Activated CD4-positive, alpha-beta memory T cell treated with anti-CD3 and anti-CD28 coated beads for 36 hours (primary cell): ENCODE results near the gene PRIMPOL. TPM values are rescaled to one million over a fixed set of nuclear protein-coding genes. Genes with fewer than 3 reads are reported as not detected.
"Not testable (repeated sequence)": the region's sequence is repeated elsewhere in the genome, so short reads cannot be mapped to it uniquely, and the experiment has no call there.

ENCODE experiments used
- CTCF ChIA-PET: fragments of 350-600 bp; sonication (Branson Sonifier 250); formaldehyde crosslinking; loops from one replicate; lab custom pipeline; 2021; ENCODE audit warnings: antibody characterized with exemption, inconsistent platforms; lab: Charles Lee
- POLR2A ChIA-PET: fragments of 350-600 bp; sonication (Branson Sonifier 250); formaldehyde crosslinking; loops from one replicate; lab custom pipeline; 2021; ENCODE audit warnings: antibody characterized with exemption; lab: Charles Lee
- DNase-seq: peaks from one replicate; pipeline ENCODE4 v3.0.0-alpha.2; 2020
- H3K27ac Mint-ChIP-seq: one replicate; pipeline ENCODE4 v1.8.0; 2021; ENCODE audit warnings: mixed read lengths
- H3K27me3 Mint-ChIP-seq: one replicate; pipeline ENCODE4 v1.8.0; 2021; ENCODE audit warnings: mixed read lengths
- H3K36me3 Mint-ChIP-seq: one replicate; pipeline ENCODE4 v1.8.0; 2021; ENCODE audit warnings: mixed read lengths
- H3K4me1 Mint-ChIP-seq: one replicate; pipeline ENCODE4 v1.8.0; 2021; ENCODE audit warnings: low read depth, mixed read lengths
- H3K4me3 Mint-ChIP-seq: one replicate; pipeline ENCODE4 v1.8.0; 2021; ENCODE audit warnings: mild to moderate bottlenecking, mixed read lengths
- H3K9me3 Mint-ChIP-seq: one replicate; pipeline ENCODE4 v1.8.0; 2021; ENCODE audit warnings: mixed read lengths
- intact Hi-C: fragments of 100-400 bp; cut with micrococcal nuclease; formaldehyde crosslinking; loops from one replicate; pipeline ENCODE4 v1.15.1; 2023
- total RNA-seq, 2 experiments: library from RNA; stranded (reverse); gene quantifications; one replicate each; pipeline ENCODE4 v1.2.3, GENCODE V29; 2021

The PRIMPOL gene
- total RNA-seq, 2 experiments from 2014 or later: 23.1 to 27.1 TPM

DNA sequence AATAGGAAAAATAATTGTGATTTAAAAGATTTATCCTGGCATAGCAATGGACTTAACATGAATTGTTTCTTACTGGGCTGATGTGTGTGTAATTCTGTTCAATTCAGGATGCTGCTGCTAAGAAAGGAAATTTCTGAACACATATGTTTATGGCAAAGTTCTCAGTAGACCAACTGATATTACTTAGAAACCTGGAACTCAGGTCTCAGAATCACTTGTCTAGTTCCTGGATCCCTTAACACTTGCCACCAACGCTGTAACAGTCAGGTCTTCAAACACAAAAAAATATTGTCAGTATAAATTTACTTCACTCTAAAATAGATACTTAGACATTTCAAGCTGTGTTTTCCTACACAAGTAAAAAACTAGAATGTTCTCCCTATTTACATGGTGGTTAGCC lies 5.8 kb upstream of the PRIMPOL start:
- intact Hi-C loops: no loop called here
- H3K36me3 Mint-ChIP-seq: peaks cover 53% of the 10 kb centered on the region
- H3K27ac Mint-ChIP-seq: peak overlapping the region; percentile 71
- ChIA-PET CTCF (interaction anchor here (0.8 kb wide), 1 partner anchor 380 kb away, joined by 3 read pairs; no protein-coding TSS in a partner anchor), POLR2A (no interaction called here)
- H3K27me3 Mint-ChIP-seq: no peaks in the 10 kb centered on the region
- no peak overlapping the region for H3K4me3 Mint-ChIP-seq
- no peak for DNase-seq
- no peaks in the 10 kb centered on the region for H3K9me3 Mint-ChIP-seq
- H3K4me1 Mint-ChIP-seq: peaks cover 69% of the 10 kb centered on the region

DNA sequence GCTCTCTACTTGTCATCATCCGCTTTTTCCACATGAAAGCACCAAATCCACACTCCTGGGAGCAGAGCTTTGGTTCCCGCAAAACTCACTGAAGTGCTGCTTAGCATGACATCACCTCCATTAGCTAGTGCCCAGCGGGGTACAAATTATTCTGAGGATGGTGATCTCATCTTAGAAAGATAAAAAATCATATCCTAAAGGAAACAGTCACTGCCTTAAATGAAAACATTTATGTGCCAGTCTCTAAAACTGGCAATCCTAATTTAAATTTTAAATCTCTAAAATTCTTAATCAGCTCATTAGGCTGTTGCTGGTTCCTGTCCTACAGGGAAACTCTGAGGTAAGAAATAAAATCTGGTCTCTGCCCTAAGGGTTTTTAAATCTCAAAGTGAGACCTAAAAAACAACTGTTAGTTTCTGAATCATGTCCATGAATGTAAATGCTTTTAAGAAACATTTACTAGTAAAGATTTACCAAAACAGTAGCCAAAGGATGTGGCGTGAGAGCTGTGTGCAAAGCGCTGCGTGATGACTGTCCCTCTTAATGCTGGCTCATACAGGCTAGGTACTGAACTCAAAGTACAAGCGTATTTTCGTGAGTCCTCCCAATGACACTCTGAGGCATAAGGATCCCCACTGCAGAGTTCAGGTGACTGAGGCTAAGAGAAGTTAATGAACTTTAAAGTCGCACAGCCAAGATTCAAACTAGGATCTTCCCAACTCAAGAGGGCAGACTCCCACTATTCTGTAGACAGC lies 4.8 kb upstream of the PRIMPOL start:
- peak; percentile 55 for DNase-seq
- ChIA-PET POLR2A (no interaction called here), CTCF (interaction anchor here (0.6 to 0.8 kb wide), 2 partner anchors 97 to 381 kb away, joined by 3 read pairs; no protein-coding TSS in a partner anchor)
- intact Hi-C loops: loop anchor here (5.0 kb wide), 2 partner anchors 63 to 362 kb away; no protein-coding TSS in a partner anchor
- Mint-ChIP-seq H3K4me3 (no peak overlapping the region), H3K36me3 (peaks cover 50% of the 10 kb centered on the region), H3K27me3 (no peaks in the 10 kb centered on the region), H3K27ac (peak overlapping the region; percentile 4), H3K9me3 (no peaks in the 10 kb centered on the region), H3K4me1 (peaks cover 62% of the 10 kb centered on the region)

DNA sequence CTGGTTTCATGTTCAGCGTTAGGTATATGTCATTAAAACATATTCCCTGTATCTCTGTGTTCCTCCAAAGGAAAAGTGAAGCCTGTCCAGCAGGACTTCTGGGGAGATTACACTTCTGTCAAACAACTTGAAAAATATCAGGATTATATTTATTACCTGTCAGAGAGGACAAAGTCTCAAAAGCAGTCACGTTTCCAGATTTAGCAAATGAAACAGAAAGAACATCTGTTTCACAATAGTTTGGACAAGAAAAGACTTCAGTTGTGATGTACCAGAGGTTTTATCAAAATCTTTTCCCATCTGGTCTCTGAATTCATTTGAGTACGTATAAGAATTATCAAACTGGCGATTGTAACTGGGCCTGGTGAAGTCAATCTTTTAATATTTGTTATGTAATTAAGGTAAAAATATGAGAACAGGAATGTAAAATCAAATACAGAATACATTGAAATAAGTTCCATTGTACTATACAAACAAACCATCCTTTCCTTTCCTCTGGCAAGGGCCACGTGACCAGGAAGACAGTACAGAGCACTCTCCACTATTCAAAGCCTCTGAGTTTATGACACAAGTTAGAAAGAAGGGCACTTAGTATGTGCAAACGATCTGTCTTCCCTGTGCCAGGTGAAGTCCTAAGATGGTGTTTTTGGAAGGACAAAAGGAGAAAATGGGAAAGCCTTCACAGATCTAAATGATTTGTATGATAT lies 3.5 kb upstream of the PRIMPOL start:
- H3K4me1 Mint-ChIP-seq: peaks cover 60% of the 10 kb centered on the region
- H3K36me3 Mint-ChIP-seq: peaks cover 46% of the 10 kb centered on the region
- H3K9me3 Mint-ChIP-seq: no peaks in the 10 kb centered on the region
- peak overlapping the region; percentile 84 for H3K4me3 Mint-ChIP-seq
- no peaks in the 10 kb centered on the region for H3K27me3 Mint-ChIP-seq
- ChIA-PET POLR2A (no interaction called here), CTCF (interaction anchor here (4.4 kb wide), 1 partner anchor 382 kb away, joined by 20 read pairs; no protein-coding TSS in a partner anchor)
- intact Hi-C loops: loop anchor here (5.0 kb wide), 2 partner anchors 61 to 364 kb away; no protein-coding TSS in a partner anchor
- H3K27ac Mint-ChIP-seq: no peak overlapping the region
- DNase-seq: no peak

DNA sequence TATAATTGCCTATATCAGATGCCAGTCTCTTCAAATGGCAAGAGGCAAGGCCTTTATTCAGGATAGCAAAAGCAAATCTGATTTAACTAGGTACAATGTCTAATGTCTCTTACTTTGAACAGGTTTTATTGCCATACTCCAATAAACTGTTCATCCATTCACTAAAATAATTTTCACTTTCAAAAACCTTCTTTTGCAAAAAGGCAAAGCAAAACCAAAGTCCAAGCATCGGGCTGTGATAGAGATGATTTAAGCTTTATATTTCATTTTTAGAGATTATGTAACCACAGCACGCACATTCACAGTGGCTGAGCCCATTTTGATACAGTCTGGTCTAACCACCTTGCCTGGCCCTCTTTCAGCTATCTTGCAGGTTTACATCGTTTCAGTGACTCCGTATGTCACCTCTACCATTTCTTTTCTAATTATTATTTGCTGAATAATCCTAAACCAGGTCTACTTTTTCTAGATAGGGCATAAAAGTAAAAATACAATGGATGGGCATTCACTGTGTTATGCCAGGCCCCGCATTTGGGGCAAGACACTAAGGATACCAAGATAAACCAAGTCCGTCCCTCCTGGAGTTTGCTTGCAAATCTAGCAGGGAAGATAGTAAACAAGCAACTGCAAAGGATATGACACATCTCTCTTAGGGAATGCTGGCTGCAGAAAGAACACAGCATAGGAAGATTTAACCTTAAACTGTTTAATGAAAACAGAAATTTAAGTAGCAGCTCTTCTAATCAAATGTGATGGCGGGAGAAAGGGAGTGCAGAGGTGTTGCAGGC lies 2.1 kb upstream of the PRIMPOL start:
- DNase-seq: no peak
- peaks cover 38% of the 10 kb centered on the region for H3K36me3 Mint-ChIP-seq
- no peaks in the 10 kb centered on the region for H3K9me3 Mint-ChIP-seq
- H3K4me3 Mint-ChIP-seq: peak overlapping the region; percentile 84
- intact Hi-C loops: loop anchor here (2.0 to 5.0 kb wide), 4 partner anchors 60 to 365 kb away; no protein-coding TSS in a partner anchor
- no peaks in the 10 kb centered on the region for H3K27me3 Mint-ChIP-seq
- H3K4me1 Mint-ChIP-seq: peaks cover 57% of the 10 kb centered on the region
- ChIA-PET POLR2A (interaction anchor here (1.0 to 3.5 kb wide), 3 partner anchors 18 to 113 kb away, joined by 3 to 26 read pairs (median 3); partner anchors contain the start of gene CENPU), CTCF (interaction anchor here (1.3 to 4.4 kb wide), 4 partner anchors 72 to 383 kb away, joined by 3 to 20 read pairs (median 10); partner anchors contain the start of gene CENPU)
- H3K27ac Mint-ChIP-seq: peak overlapping the region; percentile 91

DNA sequence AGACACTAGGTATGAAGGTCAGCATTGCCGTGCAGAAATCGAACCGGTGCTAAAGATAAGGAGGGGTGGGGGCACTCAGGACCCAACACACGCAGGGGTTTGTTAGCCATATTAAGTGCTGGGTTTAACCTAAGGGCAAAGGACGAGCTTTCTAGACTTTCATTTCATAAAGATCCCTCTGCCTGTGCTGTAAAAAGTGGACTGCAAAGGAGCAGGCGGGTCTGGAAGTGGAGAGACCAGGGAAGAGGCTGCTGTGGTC lies 1.6 kb upstream of the PRIMPOL start:
- Mint-ChIP-seq H3K27me3 (no peaks in the 10 kb centered on the region), H3K4me3 (peak overlapping the region; percentile 84), H3K36me3 (peaks cover 34% of the 10 kb centered on the region), H3K4me1 (peaks cover 57% of the 10 kb centered on the region), H3K9me3 (no peaks in the 10 kb centered on the region), H3K27ac (peak overlapping the region; percentile 91)
- intact Hi-C loops: loop anchor here (2.0 to 5.0 kb wide), 4 partner anchors 59 to 366 kb away; no protein-coding TSS in a partner anchor
- DNase-seq: no peak
- ChIA-PET CTCF (interaction anchor here (1.3 to 4.4 kb wide), 5 partner anchors 73 to 384 kb away, joined by 3 to 20 read pairs (median 3); partner anchors contain the start of gene CENPU), POLR2A (interaction anchor here (1.2 to 3.5 kb wide), 6 partner anchors 72 to 410 kb away, joined by 3 to 26 read pairs (median 6); partner anchors contain the start of genes CENPU and IRF2)

DNA sequence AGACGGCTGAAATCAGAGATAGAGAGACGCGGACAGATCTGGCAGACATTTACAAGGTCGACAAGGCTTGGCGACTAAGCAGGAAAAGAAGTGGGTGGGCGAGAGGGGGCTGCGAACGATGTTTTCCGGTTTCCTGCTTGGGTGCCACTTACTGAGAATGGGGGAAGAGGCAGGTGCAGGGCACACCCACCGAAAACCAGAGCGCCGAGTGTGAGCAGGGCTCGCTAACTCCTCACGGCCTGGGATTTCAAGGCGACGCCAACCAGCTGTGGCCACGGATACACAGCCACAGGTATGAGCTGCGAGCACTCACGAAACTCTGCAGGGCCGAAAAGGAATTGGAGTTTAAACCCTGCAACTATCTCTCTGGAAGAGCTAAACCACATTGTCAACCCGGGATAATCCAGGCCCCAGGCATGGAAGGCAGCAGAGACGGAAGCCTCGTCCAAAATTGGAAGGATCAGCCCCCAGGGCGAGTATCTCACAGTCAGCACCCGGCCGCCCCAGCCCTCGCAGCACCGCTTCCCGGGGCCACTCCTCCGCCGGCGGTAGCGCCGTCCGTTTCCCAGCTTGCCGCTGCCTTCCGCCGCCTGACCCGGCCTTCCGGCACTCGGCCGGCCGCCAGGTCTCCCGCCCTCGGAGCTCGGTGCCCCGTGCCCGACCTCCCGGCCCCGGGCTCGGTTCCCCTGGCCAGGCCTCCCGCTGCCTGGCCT lies 1.1 kb upstream of the PRIMPOL start:
- Mint-ChIP-seq H3K4me3 (peak overlapping the region; percentile 84), H3K36me3 (peaks cover 34% of the 10 kb centered on the region), H3K9me3 (no peaks in the 10 kb centered on the region), H3K27ac (peak overlapping the region; percentile 91), H3K4me1 (peaks cover 57% of the 10 kb centered on the region), H3K27me3 (no peaks in the 10 kb centered on the region)
- peak; percentile 62 for DNase-seq
- intact Hi-C loops: loop anchor here (1.0 to 5.0 kb wide), 10 partner anchors 59 to 1144 kb away; partner anchors contain the start of genes CENPU and IRF2
- CTCF ChIA-PET: interaction anchor here (1.3 to 4.4 kb wide), 5 partner anchors 9 to 384 kb away, joined by 3 to 20 read pairs (median 8); partner anchors contain the start of gene CENPU
- POLR2A ChIA-PET: interaction anchor here (1.1 to 3.5 kb wide), 12 partner anchors 57 to 411 kb away, joined by 3 to 26 read pairs (median 5); partner anchors contain the start of genes ACSL1, CENPU and IRF2

DNA sequence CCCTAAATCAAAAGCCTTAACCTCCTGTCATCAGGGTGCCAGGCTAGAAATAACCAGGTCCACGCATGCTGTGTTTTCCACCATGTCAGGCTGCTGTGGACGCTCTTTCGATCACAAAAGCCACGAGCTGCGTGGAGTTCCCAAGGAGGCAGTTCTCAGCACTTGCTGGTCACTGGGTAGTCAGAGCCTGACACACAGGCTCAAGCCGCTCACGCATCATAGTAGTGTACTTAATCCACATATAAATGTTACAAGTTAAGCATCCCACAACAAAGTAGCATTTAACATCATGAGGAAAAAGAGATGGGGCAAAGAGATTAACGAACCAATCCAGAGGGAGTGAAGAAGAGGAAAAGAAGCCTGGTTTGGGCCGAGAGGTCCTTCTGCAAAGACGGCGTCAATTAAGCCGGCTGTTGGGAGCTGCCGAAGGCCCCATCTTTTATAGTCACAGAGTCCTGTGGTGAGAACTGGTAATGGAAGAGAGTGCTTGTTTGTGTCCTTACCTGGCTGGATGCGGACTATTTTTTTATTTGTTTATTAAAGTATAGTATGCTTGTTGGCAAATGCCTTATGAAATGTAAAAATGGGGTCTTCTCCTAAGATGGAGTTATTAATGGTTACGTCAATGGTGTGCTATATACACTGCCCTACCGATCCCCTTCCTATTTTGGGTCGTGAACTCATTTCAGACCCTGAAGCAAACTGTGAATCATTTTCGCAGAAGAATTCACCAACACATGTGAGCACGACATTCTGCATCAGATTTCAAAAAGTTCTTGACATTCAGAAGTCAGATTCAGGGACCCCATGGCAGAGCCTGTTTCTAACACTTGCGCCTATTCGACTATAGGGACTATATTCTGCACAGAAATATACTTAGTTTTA lies 675 bp downstream of the PRIMPOL start:
- H3K36me3 Mint-ChIP-seq: peaks cover 25% of the 10 kb centered on the region

DNA sequence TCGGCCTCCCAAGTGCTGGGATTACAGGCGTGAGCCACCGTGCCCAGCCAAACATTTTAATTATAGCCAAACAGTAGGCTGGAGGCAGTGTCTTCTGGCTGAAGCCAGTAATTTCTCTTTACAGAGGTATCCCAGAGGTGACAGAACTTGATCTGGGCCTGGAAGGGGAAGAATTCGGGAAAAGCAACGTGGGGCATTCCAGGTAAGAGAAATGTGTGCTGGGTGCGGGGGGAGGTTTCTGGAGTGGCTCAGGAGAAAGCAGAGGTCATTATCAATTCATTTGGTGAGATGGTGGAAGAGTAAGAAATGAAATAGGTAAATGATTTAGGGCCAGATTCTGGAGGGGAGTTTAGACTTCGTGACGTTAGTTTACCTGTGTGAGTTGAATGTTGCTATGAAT lies 2.4 kb downstream of the PRIMPOL start:
- peaks cover 16% of the 10 kb centered on the region for H3K36me3 Mint-ChIP-seq

More for the DNA sequence above, 675 bp downstream of the PRIMPOL start:
- Mint-ChIP-seq H3K27ac (peak overlapping the region; percentile 87), H3K9me3 (no peaks in the 10 kb centered on the region), H3K4me1 (peaks cover 45% of the 10 kb centered on the region), H3K4me3 (peak overlapping the region; percentile 91), H3K27me3 (no peaks in the 10 kb centered on the region)
- intact Hi-C loops: loop anchor here (1.0 to 5.0 kb wide), 10 partner anchors 57 to 1146 kb away; partner anchors contain the start of genes CENPU and IRF2
- ChIA-PET CTCF (interaction anchor here (0.7 to 4.4 kb wide), 8 partner anchors 11 to 386 kb away, joined by 3 to 20 read pairs (median 4); partner anchors contain the start of genes CENPU and IRF2), POLR2A (interaction anchor here (0.9 to 3.5 kb wide), 11 partner anchors 55 to 746 kb away, joined by 3 to 26 read pairs (median 6); partner anchors contain the start of genes CENPU, IRF2 and LRP2BP)
- peak; percentile 48 for DNase-seq

DNA sequence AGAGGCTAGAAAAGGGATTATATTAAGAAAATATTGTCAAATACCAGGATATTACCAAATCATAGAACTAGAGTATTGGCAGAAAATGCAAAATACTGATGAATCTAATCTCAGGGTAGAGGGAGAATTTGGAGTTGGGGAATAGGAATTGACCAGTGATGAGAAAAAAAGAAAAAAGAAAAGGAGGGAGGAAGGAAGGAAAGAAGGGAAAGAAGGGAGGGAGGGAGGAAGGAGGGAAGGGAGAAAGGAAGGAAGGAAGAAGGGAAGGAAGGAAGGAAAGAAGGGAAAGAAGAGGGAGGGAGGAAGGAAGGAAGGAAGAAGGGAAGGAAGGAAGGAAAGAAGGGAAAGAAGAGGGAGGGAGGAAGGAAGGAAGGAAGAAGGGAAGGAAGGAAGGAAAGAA lies 3.1 kb downstream of the PRIMPOL start:
- intact Hi-C loops, H3K27me3 Mint-ChIP-seq, H3K4me3 Mint-ChIP-seq, DNase-seq, POLR2A ChIA-PET, H3K27ac Mint-ChIP-seq, H3K9me3 Mint-ChIP-seq, CTCF ChIA-PET: not testable (repeated sequence)
- Mint-ChIP-seq H3K4me1 (peaks cover 22% of the 10 kb centered on the region), H3K36me3 (peaks cover 14% of the 10 kb centered on the region)

More for the DNA sequence above, 2.4 kb downstream of the PRIMPOL start:
- Mint-ChIP-seq H3K9me3 (no peaks in the 10 kb centered on the region), H3K4me1 (peaks cover 29% of the 10 kb centered on the region), H3K27me3 (no peaks in the 10 kb centered on the region), H3K27ac (no peak overlapping the region), H3K4me3 (no peak overlapping the region)
- intact Hi-C loops: no loop called here
- ChIA-PET POLR2A (no interaction called here), CTCF (no interaction called here)
- DNase-seq: no peak

DNA sequence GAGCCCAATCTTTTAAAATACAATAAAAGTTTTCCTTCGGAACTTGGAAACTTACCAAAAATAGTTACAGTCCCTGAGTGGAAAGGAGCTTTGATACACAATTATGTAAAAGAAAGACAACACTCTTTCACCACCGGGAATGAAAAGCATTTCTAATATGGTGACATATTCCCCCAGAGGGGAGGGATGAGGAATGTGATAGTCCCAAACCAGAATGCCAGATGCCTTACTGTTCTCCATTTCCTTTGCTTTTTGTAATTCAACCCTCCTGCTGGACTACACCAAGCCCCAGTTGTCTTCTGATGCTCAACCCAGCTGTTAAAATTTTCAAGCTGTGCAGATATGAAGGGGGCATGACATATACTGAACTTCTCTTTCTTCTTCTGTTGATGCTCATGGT lies 4.1 kb downstream of the PRIMPOL start:
- intact Hi-C loops: no loop called here
- peaks cover 16% of the 10 kb centered on the region for H3K4me1 Mint-ChIP-seq
- H3K27me3 Mint-ChIP-seq: no peaks in the 10 kb centered on the region
- no peak for DNase-seq
- H3K36me3 Mint-ChIP-seq: peaks cover 8% of the 10 kb centered on the region
- POLR2A ChIA-PET: no interaction called here
- H3K9me3 Mint-ChIP-seq: no peaks in the 10 kb centered on the region
- CTCF ChIA-PET: no interaction called here
- H3K4me3 Mint-ChIP-seq: no peak overlapping the region
- no peak overlapping the region for H3K27ac Mint-ChIP-seq
